ENCODE data around the gene GDI1.

GDI1 gene

GRCh38 chrX:154463611-154464220, 26.8 kb downstream of the GDI1 start:
- TF ChIP-seq CTCF (IDR thresholded peaks at IDR 0.05; ENCODE audit: control insufficient read depth, extremely low read depth, insufficient read depth): no peak
- DNase-seq (ENCODE audit: low read depth): no peak
- no peak overlapping the region for H3K4me3 ChIP-seq (ENCODE audit: low read depth, low read length)

- no peak overlapping the region for H3K4me3 ChIP-seq (ENCODE audit: low read depth, low read length)
- DNase-seq (ENCODE audit: low read depth): no peak
- no peak for TF ChIP-seq CTCF (IDR thresholded peaks at IDR 0.05; ENCODE audit: control insufficient read depth, extremely low read depth, insufficient read depth)
Observed at GRCh38 chrX:154464806-154465365, 27.9 kb downstream of the GDI1 start.

- H3K4me3 ChIP-seq (ENCODE audit: low read depth, low read length): no peak overlapping the region
- TF ChIP-seq CTCF (IDR thresholded peaks at IDR 0.05; ENCODE audit: control insufficient read depth, extremely low read depth, insufficient read depth): no peak
- DNase-seq (ENCODE audit: low read depth): no peak
Observed at GRCh38 chrX:154465601-154466000, 28.6 kb downstream of the GDI1 start.

- no peak overlapping the region for H3K4me3 ChIP-seq (ENCODE audit: low read depth, low read length)
- DNase-seq (ENCODE audit: low read depth): no peak
- no peak for TF ChIP-seq CTCF (IDR thresholded peaks at IDR 0.05; ENCODE audit: control insufficient read depth, extremely low read depth, insufficient read depth)
Observed at GRCh38 chrX:154466036-154466435, 29.1 kb downstream of the GDI1 start.

GRCh38 chrX:154466907-154467306, 30.0 kb downstream of the GDI1 start:
- TF ChIP-seq CTCF (IDR thresholded peaks at IDR 0.05; ENCODE audit: control insufficient read depth, extremely low read depth, insufficient read depth): no peak
- no peak overlapping the region for H3K4me3 ChIP-seq (ENCODE audit: low read depth, low read length)
- no peak for DNase-seq (ENCODE audit: low read depth)

GRCh38 chrX:154467556-154467955, 30.6 kb downstream of the GDI1 start:
- no peak overlapping the region for H3K4me3 ChIP-seq (ENCODE audit: low read depth, low read length)
- TF ChIP-seq CTCF (IDR thresholded peaks at IDR 0.05; ENCODE audit: control insufficient read depth, extremely low read depth, insufficient read depth): no peak
- no peak for DNase-seq (ENCODE audit: low read depth)

GRCh38 chrX:154468217-154468616, 31.3 kb downstream of the GDI1 start:
- no peak for TF ChIP-seq CTCF (IDR thresholded peaks at IDR 0.05; ENCODE audit: control insufficient read depth, extremely low read depth, insufficient read depth)
- no peak overlapping the region for H3K4me3 ChIP-seq (ENCODE audit: low read depth, low read length)
- no peak for DNase-seq (ENCODE audit: low read depth)
